HG03039 (cell line): ENCODE measurements around the gene HHATL.

Experiments
- ATAC-seq: cut with Tn5 transposase; IDR thresholded peaks from one replicate; pipeline ENCODE4 v1.9.1; 2021; ENCODE audit warnings: mild to moderate bottlenecking, moderate library complexity; ENCODE audit not compliant: unreplicated experiment

HHATL gene

GRCh38 chr3:42667096-42667522 is 35.5 kb downstream of the HHATL start:
- ATAC-seq: no peak

GRCh38 chr3:42666577-42666998 is 36.0 kb downstream of the HHATL start:
- no peak for ATAC-seq

GRCh38 chr3:42666022-42666421 is 36.6 kb downstream of the HHATL start:
- no peak for ATAC-seq

GRCh38 chr3:42665050-42665878 is 37.3 kb downstream of the HHATL start:
- ATAC-seq: no peak

GRCh38 chr3:42664438-42664803 is 38.2 kb downstream of the HHATL start:
- ATAC-seq: no peak

GRCh38 chr3:42663581-42664437 is 38.8 kb downstream of the HHATL start:
- ATAC-seq: no peak

GRCh38 chr3:42662813-42663535 is 39.6 kb downstream of the HHATL start:
- ATAC-seq: no peak

GRCh38 chr3:42662037-42662812 is 40.4 kb downstream of the HHATL start:
- no peak for ATAC-seq

GRCh38 chr3:42661593-42662022 is 41.0 kb downstream of the HHATL start:
- no peak for ATAC-seq

GRCh38 chr3:42660898-42661297 is 41.7 kb downstream of the HHATL start:
- ATAC-seq: no peak

- no peak for ATAC-seq
Observed at GRCh38 chr3:42660131-42660715, 42.4 kb downstream of the HHATL start.

GRCh38 chr3:42659451-42660130 is 43.0 kb downstream of the HHATL start:
- ATAC-seq: no peak

- ATAC-seq: no peak
Observed at GRCh38 chr3:42658771-42659390, 43.7 kb downstream of the HHATL start.

GRCh38 chr3:42658091-42658770 is 44.4 kb downstream of the HHATL start:
- ATAC-seq: no peak

GRCh38 chr3:42657675-42658074 is 44.9 kb downstream of the HHATL start:
- no peak for ATAC-seq

- no peak for ATAC-seq
Observed at GRCh38 chr3:42656680-42657610, 45.7 kb downstream of the HHATL start.

GRCh38 chr3:42655980-42656679 is 46.5 kb downstream of the HHATL start:
- ATAC-seq: no peak
